Right lobe of liver (tissue), 6 donors: ENCODE results near the gene PAK4. TPM values are rescaled to one million over a fixed set of nuclear protein-coding genes. Genes with fewer than 3 reads are reported as not detected.

Source experiments
- ATAC-seq, 4 donors: fragments of 200-7000 bp; cut with Tn5 transposase; one replicate each; pipeline ENCODE4 v1.9.1; 2020; ENCODE audit warnings: mild to moderate bottlenecking in 4 of 4, moderate library complexity in 4 of 4
- DNase-seq, 3 donors: peaks; one replicate each; pipeline ENCODE4 v3.0.0-alpha.2; 2020
- H3K27ac ChIP-seq, 3 donors: fragments of 200-600 bp; one replicate each; pipeline ENCODE4 v1.8.0; 2022
- H3K27me3 ChIP-seq, 2 donors: fragments of 200-600 bp; one replicate each; pipeline ENCODE4 v1.8.0; 2022
- H3K36me3 ChIP-seq, 4 donors: fragments of 200-600 bp; sonication (generic) in 1 of 4; one replicate each; pipeline versions ENCODE4 v1.5.1 to v1.8.0; 2017 to 2022; ENCODE audit warnings: control low read depth in 1 of 4
- H3K4me1 ChIP-seq, 4 donors: fragments of 200-600 bp; sonication (generic) in 1 of 4; one replicate each; pipeline versions ENCODE4 v1.5.1 to v1.8.0; 2017 to 2022; ENCODE audit warnings: control low read depth in 1 of 4
- H3K4me3 ChIP-seq, 3 donors: fragments of 200-600 bp; one replicate each; pipeline ENCODE4 v1.8.0; 2022
- H3K9me3 ChIP-seq, 4 donors: fragments of 200-600 bp; sonication (generic) in 1 of 4; one replicate each; pipeline versions ENCODE4 v1.5.1 to v1.8.0; 2017 to 2022; ENCODE audit warnings: control low read depth in 1 of 4
- CTCF ChIP-seq, 4 donors: fragments of 200-600 bp in 3 of 4; fragments of 450-650 bp in 1 of 4; IDR thresholded peaks; one replicate each; pipeline versions ENCODE4 v1.5.1 to v1.8.0; 2016 to 2022; ENCODE audit warnings: antibody characterized with exemption in 4 of 4, mild to moderate bottlenecking in 2 of 4
- POLR2A ChIP-seq: fragments of 450-650 bp; IDR thresholded peaks from one replicate; pipeline ENCODE4 v1.6.1; 2017; ENCODE audit warnings: antibody characterized with exemption, mild to moderate bottlenecking
- WGBS: methylation state at CpG from one replicate; pipeline ENCODE4 v1.1.6; 2018; ENCODE audit warnings: low coverage, low lambda C conversion rate; ENCODE audit not compliant: insufficient coverage; ENCODE audit errors: missing lambda C conversion rate; 5-methylcytosine and 5-hydroxymethylcytosine counted together
- intact Hi-C, 2 donors: fragments of 100-400 bp; cut with DNase I; formaldehyde crosslinking; loops; one replicate each; pipeline versions ENCODE4 v1.11.2 to v1.14.1; 2022
- total RNA-seq, 6 experiments: library from RNA; depleted of rRNA in 2 of 6; stranded (reverse); fragments of >200 nt in 2 of 6; fragmentation: NEBNext Ultra II Directional in 3 of 6; extraction: Animal tissue kit (Norgen Biotek cat#: 25700) in 3 of 6; gene quantifications; one replicate each; pipeline versions ENCODE4 v1.1.0 to v1.2.4, GENCODE V29; 2016 to 2023
- donor health status: DM: no; HTN: yes; CAD: no.
- donor health status: DM: no; HTN: no; CAD: no.
- donor health status: DM: no; HTN: no; CAD: no.
- donor health status: DM: no; HTN: yes; CAD: no.
- donor health status: DM: no; HTN: yes; CAD: no.

The PAK4 gene
- total RNA-seq, 6 experiments from 2014 or later: 11.4 to 16.6 (median 14.7) TPM

GRCh38 chr19:39098365-39099269 lies 27.0 kb upstream of the PAK4 start:
- no peaks in the 10 kb centered on the region for H3K9me3 ChIP-seq
- intact Hi-C loops: no loop called here
- ATAC-seq: peak in 1 of 4 donors; percentile 35
- TF ChIP-seq CTCF (IDR thresholded peaks at IDR 0.05) (no peak), POLR2A (no peak)
- H3K4me1 ChIP-seq: peaks cover 0 to 14% (median 6%) of the 10 kb centered on the region in 4 donors
- H3K27me3 ChIP-seq: no peaks in the 10 kb centered on the region
- 57% methylated on average over 14 of the region's 53 CpGs for WGBS
- no peak for DNase-seq
- H3K36me3 ChIP-seq: no peaks in the 10 kb centered on the region
- H3K4me3 ChIP-seq: no peak overlapping the region
- H3K27ac ChIP-seq: no peak overlapping the region

DNA sequence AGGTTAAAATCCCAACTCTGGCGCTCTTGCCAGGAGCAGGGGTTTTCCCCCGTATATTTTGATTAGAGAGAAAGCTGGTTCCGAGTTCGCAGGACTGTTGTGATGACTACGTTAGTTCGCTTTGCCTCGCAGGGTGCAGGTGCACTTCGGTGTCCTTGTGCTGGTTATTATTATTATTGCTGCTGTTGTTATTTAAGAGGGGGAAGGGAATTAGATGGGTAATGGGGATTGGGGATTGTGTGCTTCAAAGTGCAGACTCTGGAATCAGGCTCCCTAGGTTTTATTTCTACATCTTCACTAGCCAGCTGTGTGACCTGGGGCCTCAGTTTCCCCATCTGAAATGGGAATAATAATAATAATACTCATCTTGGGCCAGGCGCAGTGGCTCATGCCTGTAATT lies 26.2 kb upstream of the PAK4 start:
- no peak for TF ChIP-seq CTCF (IDR thresholded peaks at IDR 0.05)
- TF ChIP-seq POLR2A: no peak
- intact Hi-C loops: no loop called here
- no peak overlapping the region for H3K4me3 ChIP-seq
- peaks cover 0 to 14% (median 6%) of the 10 kb centered on the region in 4 donors for H3K4me1 ChIP-seq
- no peaks in the 10 kb centered on the region for H3K36me3 ChIP-seq
- H3K27me3 ChIP-seq: no peaks in the 10 kb centered on the region
- WGBS: 40% methylated on average over 8 of the region's 9 CpGs
- H3K9me3 ChIP-seq: no peaks in the 10 kb centered on the region
- DNase-seq (no peak), ATAC-seq (no peak)
- H3K27ac ChIP-seq: no peak overlapping the region

DNA sequence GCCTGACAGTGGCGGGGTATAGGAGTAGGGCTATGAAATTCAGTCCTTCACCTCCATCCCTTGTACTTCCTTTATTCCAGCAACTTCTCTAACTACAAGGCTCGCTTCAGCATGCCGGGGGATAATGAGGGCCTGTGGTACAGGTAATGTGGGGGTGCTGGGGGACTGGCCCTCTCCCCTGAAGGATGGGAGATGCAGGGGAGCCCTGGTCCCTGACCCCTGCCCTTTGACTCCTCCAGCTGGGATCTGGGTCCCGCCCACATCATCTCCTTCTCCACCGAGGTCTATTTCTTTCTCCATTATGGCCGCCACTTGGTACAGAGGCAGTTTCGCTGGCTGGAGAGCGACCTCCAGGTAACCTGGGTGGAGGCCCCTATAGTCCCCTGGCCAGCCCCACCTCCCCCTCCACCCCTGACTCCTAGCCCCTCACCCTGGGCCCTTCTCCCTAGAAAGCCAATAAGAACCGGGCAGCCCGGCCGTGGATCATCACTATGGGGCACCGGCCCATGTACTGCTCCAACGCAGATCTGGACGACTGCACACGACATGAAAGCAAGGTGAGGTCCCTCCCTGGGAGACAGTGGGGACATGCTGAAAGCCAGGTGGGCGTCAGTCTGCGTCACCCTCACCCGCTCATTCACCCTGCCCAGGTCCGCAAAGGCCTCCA lies 25.0 kb upstream of the PAK4 start:
- ATAC-seq (peak in 1 of 4 donors; percentile 31), DNase-seq (no peak)
- TF ChIP-seq POLR2A: no peak
- no peak for TF ChIP-seq CTCF (IDR thresholded peaks at IDR 0.05)
- Histone ChIP-seq H3K4me1 (peaks cover 0 to 11% (median 5%) of the 10 kb centered on the region in 4 donors), H3K36me3 (no peaks in the 10 kb centered on the region), H3K4me3 (no peak overlapping the region), H3K27me3 (no peaks in the 10 kb centered on the region), H3K9me3 (no peaks in the 10 kb centered on the region), H3K27ac (no peak overlapping the region)
- WGBS: 88% methylated on average over 5 of the region's 19 CpGs
- intact Hi-C loops: no loop called here

DNA sequence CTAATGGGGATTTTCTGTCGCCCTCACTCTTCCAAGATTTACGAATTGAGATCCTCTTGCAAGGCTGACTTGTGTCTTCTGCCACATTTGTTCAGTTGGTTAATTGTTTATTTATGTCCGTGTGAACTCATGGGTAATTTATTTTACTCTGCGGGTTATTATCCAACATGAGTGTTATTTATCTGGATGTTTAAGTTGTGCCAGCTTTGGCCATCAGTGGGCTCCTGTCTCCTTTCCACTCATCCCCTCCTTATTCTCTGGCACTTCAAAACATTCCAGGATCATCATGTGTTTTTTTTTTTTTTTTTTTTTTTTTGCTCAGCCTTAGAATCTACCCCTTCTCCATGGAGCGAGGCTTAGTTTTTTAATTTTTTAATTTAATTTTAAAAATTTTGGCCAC lies 22.4 kb upstream of the PAK4 start:
- no peaks in the 10 kb centered on the region for H3K4me1 ChIP-seq
- H3K27ac ChIP-seq: no peak overlapping the region
- no peak for TF ChIP-seq CTCF (IDR thresholded peaks at IDR 0.05)
- intact Hi-C loops: no loop called here
- 63% methylated on average over 5 of the region's 5 CpGs for WGBS
- ATAC-seq (no peak), DNase-seq (no peak)
- H3K27me3 ChIP-seq: no peaks in the 10 kb centered on the region
- no peaks in the 10 kb centered on the region for H3K36me3 ChIP-seq
- H3K9me3 ChIP-seq: no peaks in the 10 kb centered on the region
- no peak overlapping the region for H3K4me3 ChIP-seq
